OCI-LY7 (cell line): ENCODE results near the gene TRIM37. TPM values are rescaled to one million over a fixed set of nuclear protein-coding genes. Genes with fewer than 3 reads are reported as not detected.

ENCODE experiments used
- BruUV-seq: library from RNA; stranded (reverse); fragments of 400-500 nt; replicated peaks from 2 replicates; lab custom pipeline; 2021; lab: Mats Ljungman, UMichigan
- CTCF ChIA-PET: fragments of 300-600 bp; sonication (Branson Sonifier 250); formaldehyde crosslinking; loops from one replicate; lab custom pipeline; 2022; ENCODE audit warnings: antibody characterized with exemption; ENCODE audit not compliant: unreplicated experiment; lab: Charles Lee
- POLR2A ChIA-PET: fragments of 300-600 bp; sonication (Branson Sonifier 250); formaldehyde crosslinking; loops from one replicate; lab custom pipeline; 2022; ENCODE audit warnings: antibody characterized with exemption; lab: Charles Lee
- DNase-seq: peaks from one replicate; pipeline ENCODE4 v3.0.0-alpha.2; 2015; ENCODE audit warnings: low spot score
- H2AFZ ChIP-seq: fragments of 200-600 bp; sonication (generic), shearing (Covaris generic); 2 replicates; pipeline ENCODE4 v1.6.1; 2014; ENCODE audit warnings: mild to moderate bottlenecking, antibody characterized with exemption, low read length, moderate library complexity
- H3K27ac ChIP-seq: fragments of 200-600 bp; sonication (generic); 2 replicates; pipeline ENCODE4 v1.5.1; 2014; ENCODE audit warnings: mixed run types, low read depth, mild to moderate bottlenecking, moderate library complexity, low read length, inconsistent platforms; ENCODE audit not compliant: poor library complexity, severe bottlenecking
- H3K36me3 ChIP-seq: fragments of 200-600 bp; sonication (generic); 2 replicates; pipeline ENCODE4 v1.6.1; 2014; ENCODE audit warnings: mild to moderate bottlenecking, antibody characterized with exemption, low read length, moderate library complexity, mixed read lengths; ENCODE audit not compliant: insufficient read depth
- H3K4me1 ChIP-seq: fragments of 200-600 bp; sonication (generic); 2 replicates; pipeline ENCODE4 v1.5.1; 2014; ENCODE audit warnings: mild to moderate bottlenecking, low read length; ENCODE audit not compliant: insufficient read depth, poor library complexity, severe bottlenecking
- H3K4me2 ChIP-seq: fragments of 200-600 bp; sonication (generic); 2 replicates; pipeline ENCODE4 v1.6.1; 2014; ENCODE audit warnings: mild to moderate bottlenecking, low read length
- H3K4me3 ChIP-seq: fragments of 200-600 bp; sonication (generic); 2 replicates; pipeline ENCODE4 v1.5.1; 2014; ENCODE audit warnings: mild to moderate bottlenecking, low read depth, low read length; ENCODE audit not compliant: poor library complexity, severe bottlenecking
- H3K79me2 ChIP-seq: fragments of 200-600 bp; sonication (generic); 2 replicates; pipeline ENCODE4 v1.6.1; 2016; ENCODE audit warnings: low read depth, mild to moderate bottlenecking, low read length, moderate library complexity, mixed read lengths; ENCODE audit not compliant: insufficient read depth
- H3K9me2 ChIP-seq: fragments of 200-600 bp; sonication (generic); 2 replicates; pipeline ENCODE4 v1.6.1; 2016; ENCODE audit warnings: mild to moderate bottlenecking, low read length, mixed read lengths; ENCODE audit not compliant: insufficient read depth
- H3K9me3 ChIP-seq: fragments of 200-600 bp; sonication (generic); 2 replicates; pipeline ENCODE4 v1.6.1; 2014; ENCODE audit warnings: mild to moderate bottlenecking, mixed run types, low read length, mixed read lengths
- H4K20me1 ChIP-seq: fragments of 200-600 bp; sonication (generic); 2 replicates; pipeline ENCODE4 v1.6.1; 2014; ENCODE audit warnings: mild to moderate bottlenecking, antibody characterized with exemption, low read length, moderate library complexity, mixed read lengths; ENCODE audit not compliant: insufficient read depth
- EZH2phosphoT487 ChIP-seq: fragments of 200-600 bp; sonication (generic); IDR thresholded peaks from 2 replicates; pipeline ENCODE4 v1.6.1; 2018; ENCODE audit warnings: low read depth, borderline replicate concordance, mild to moderate bottlenecking, mixed run types, antibody characterized with exemption, low read length, moderate library complexity, mixed read lengths
- intact Hi-C: fragments of 100-400 bp; cut with micrococcal nuclease; formaldehyde crosslinking; loops from one replicate; pipeline ENCODE4 v1.10.0; 2022; ENCODE audit not compliant: unreplicated experiment
- total RNA-seq, 2 experiments: library from RNA; depleted of rRNA in 1 of 2; stranded (reverse); fragments of >200 nt in 1 of 2; shearing (Covaris generic) in 1 of 2; gene quantifications; 2 replicates each; pipeline ENCODE4 v1.2.3, GENCODE V29; 2014 to 2022
- TF ChIP-seq, protein P1 (sequence below): fragments of 200-600 bp; sonication (generic); conservative IDR thresholded peaks from 2 replicates; pipeline ENCODE4 v1.5.1; 2014; ENCODE audit warnings: mild to moderate bottlenecking, antibody characterized with exemption, low read length, moderate library complexity, mixed read lengths

Gene TRIM37
- total RNA-seq, 2 experiments from 2014 or later: 27.9 to 35.4 TPM

DNA sequence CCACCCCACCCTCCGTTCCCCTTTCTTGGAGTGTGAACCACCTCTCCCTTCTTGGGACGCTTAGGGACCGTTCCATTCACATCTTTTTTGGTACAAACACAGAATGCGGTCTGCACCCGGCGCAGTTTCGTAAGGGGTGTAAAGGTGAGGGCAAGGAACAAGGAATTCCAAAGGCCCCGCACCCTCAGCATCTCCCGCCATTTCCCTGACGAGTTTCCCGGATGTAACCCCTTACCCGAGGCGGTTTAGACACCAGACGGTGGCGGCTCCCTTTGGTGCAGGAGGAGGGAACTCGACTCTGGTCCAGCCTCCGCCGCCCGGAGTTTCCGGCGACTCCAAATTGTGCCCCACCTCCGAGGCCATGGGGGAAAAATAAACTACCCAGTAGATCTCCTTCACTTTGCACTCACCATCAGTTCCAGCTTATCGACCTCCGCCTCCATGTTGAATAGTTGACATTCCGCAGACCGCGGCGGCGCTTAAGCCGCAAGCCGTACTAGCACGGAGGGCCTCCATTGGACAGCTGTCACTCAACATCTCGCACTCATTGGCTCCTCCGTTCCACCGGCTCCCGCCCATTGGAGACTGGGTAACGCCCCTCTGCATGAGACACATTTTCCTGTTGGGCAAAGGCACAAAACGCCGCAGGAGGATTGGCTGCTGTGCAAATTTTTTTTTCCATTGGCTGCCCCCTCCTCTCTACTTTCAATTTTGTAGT, 48.2 kb upstream of the TRIM37 start, which contains the start of gene SKA2:
Gene SKA2 (minus strand): TSS at position 466 of the 718 bp plus-strand sequence. CDS start 23 bp downstream, at position 443.
- Histone ChIP-seq H4K20me1 (peaks cover 13% of the 10 kb centered on the region; the same call in 1 of the 2 replicates), H3K4me1 (peaks cover 68% of the 10 kb centered on the region), H3K9me2 (no peaks in the 10 kb centered on the region), H2AFZ (peak within 1 kb of the TSS; percentile 61), H3K79me2 (peaks cover 91% of the 10 kb centered on the region), H3K27ac (peak within 1 kb of the TSS; percentile 91), H3K9me3 (no peaks in the 10 kb centered on the region), H3K36me3 (peaks cover 36% of the 10 kb centered on the region; the same call in 1 of the 2 replicates), H3K4me3 (peak within 1 kb of the TSS; percentile 94), H3K4me2 (peak within 1 kb of the TSS; percentile 83)
- peak; percentile 99 for DNase-seq
- BruUV-seq: no TSS peak
- intact Hi-C loops: loop anchor here (1.0 to 10.0 kb wide), 4 partner anchors 49 to 820 kb away; partner anchors contain the start of genes RPS6KB1, TRIM37 and TUBD1
- ChIA-PET POLR2A (interaction anchor here (0.5 to 1.5 kb wide), 12 partner anchors 11 to 1148 kb away, joined by 3 to 7 read pairs (median 4); partner anchors contain the start of gene SRSF1), CTCF (interaction anchor here (0.6 to 1.3 kb wide), 2 partner anchors 11 to 576 kb away, joined by 3 to 5 read pairs; no protein-coding TSS in a partner anchor)
- TF ChIP-seq, protein P1, sequence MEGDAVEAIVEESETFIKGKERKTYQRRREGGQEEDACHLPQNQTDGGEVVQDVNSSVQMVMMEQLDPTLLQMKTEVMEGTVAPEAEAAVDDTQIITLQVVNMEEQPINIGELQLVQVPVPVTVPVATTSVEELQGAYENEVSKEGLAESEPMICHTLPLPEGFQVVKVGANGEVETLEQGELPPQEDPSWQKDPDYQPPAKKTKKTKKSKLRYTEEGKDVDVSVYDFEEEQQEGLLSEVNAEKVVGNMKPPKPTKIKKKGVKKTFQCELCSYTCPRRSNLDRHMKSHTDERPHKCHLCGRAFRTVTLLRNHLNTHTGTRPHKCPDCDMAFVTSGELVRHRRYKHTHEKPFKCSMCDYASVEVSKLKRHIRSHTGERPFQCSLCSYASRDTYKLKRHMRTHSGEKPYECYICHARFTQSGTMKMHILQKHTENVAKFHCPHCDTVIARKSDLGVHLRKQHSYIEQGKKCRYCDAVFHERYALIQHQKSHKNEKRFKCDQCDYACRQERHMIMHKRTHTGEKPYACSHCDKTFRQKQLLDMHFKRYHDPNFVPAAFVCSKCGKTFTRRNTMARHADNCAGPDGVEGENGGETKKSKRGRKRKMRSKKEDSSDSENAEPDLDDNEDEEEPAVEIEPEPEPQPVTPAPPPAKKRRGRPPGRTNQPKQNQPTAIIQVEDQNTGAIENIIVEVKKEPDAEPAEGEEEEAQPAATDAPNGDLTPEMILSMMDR: no peak
- TF ChIP-seq EZH2phosphoT487: no peak

DNA sequence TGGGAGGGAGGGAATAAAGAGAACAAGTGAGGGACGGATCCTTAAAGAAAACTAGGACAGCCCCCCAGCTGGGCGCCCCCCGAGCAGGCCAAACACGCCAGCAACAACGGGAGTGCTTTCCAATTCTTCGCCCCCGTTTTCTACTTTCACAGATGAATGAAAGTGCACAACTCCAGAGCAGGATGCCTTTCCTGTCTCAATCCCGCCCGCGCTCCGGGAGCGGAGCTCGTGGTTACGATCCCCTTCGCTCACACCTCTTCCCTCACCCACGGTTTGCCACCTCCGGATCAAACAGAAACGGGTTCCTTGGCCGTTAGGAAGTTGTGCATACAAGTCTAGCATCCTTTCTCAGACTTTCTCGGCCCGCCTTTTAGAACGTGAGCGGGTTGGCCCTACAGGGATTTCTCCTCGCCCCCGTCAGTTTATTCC, 47.6 kb upstream of the TRIM37 start:
- Histone ChIP-seq H2AFZ (peak overlapping the region; percentile 51), H3K79me2 (peaks cover 91% of the 10 kb centered on the region), H3K4me3 (peak overlapping the region; percentile 94), H3K9me2 (no peaks in the 10 kb centered on the region), H3K4me1 (peaks cover 67% of the 10 kb centered on the region), H3K4me2 (peak overlapping the region; percentile 83), H4K20me1 (peaks cover 13% of the 10 kb centered on the region; the same call in 1 of the 2 replicates), H3K36me3 (peaks cover 36% of the 10 kb centered on the region), H3K9me3 (no peaks in the 10 kb centered on the region), H3K27ac (peak overlapping the region; percentile 91)
- POLR2A ChIA-PET: interaction anchor here (0.6 to 1.5 kb wide), 5 partner anchors 17 to 1147 kb away, joined by 3 to 6 read pairs (median 3); partner anchors contain the start of gene SRSF1
- intact Hi-C loops: loop anchor here (10.0 kb wide), 1 partner anchor 820 kb away; no protein-coding TSS in a partner anchor
- DNase-seq: peak; percentile 61
- TF ChIP-seq EZH2phosphoT487: no peak
- TF ChIP-seq, protein P1: no peak
- CTCF ChIA-PET: interaction anchor here (1.3 kb wide), 1 partner anchor 11 kb away, joined by 5 read pairs; no protein-coding TSS in a partner anchor
- BruUV-seq: no TSS peak
